SK-N-SH treated with all-trans-retinoic acid at 6 μM for 48 hours (cell line): ENCODE measurements around the gene OR2A12.

Source experiments
- ATAC-seq: fragments of 200-7000 bp; cut with Tn5 transposase; 3 replicates; pipeline ENCODE4 v1.9.1; 2020; ENCODE audit warnings: mild to moderate bottlenecking, moderate library complexity
- ARNTL ChIP-seq: fragments of 450-650 bp; formaldehyde crosslinking; IDR thresholded peaks from 2 replicates; pipeline ENCODE4 v1.5.0; 2020; ENCODE audit warnings: low read depth, mild to moderate bottlenecking, moderate library complexity, borderline replicate concordance
- CREB5 ChIP-seq: fragments of 250-450 bp; sonication (Bioruptor Pico); IDR thresholded peaks from 2 replicates; pipeline ENCODE4 v1.5.1; 2020; ENCODE audit warnings: low read depth, mild to moderate bottlenecking, moderate library complexity
- CSDC2 ChIP-seq: fragments of 250-450 bp; sonication (Bioruptor Pico); IDR thresholded peaks from 2 replicates; pipeline ENCODE4 v1.5.0; 2020; ENCODE audit warnings: mild to moderate bottlenecking, moderate library complexity
- CSRNP3 ChIP-seq: fragments of 250-450 bp; sonication (Bioruptor Pico); IDR thresholded peaks from 2 replicates; pipeline ENCODE4 v1.5.1; 2021; ENCODE audit warnings: mild to moderate bottlenecking, moderate library complexity
- GLIS3 ChIP-seq: fragments of 250-450 bp; sonication (Bioruptor Pico); IDR thresholded peaks from 2 replicates; pipeline ENCODE4 v1.5.0; 2020; ENCODE audit warnings: mild to moderate bottlenecking, moderate library complexity
- ISL1 ChIP-seq: fragments of 250-450 bp; sonication (Bioruptor Pico); IDR thresholded peaks from 2 replicates; pipeline ENCODE4 v2.1.2; 2022; ENCODE audit warnings: mild to moderate bottlenecking, moderate library complexity
- OSR1 ChIP-seq: fragments of 250-450 bp; sonication (Bioruptor Pico); IDR thresholded peaks from 2 replicates; pipeline ENCODE4 v1.8.0; 2022; ENCODE audit warnings: moderate library complexity, mild to moderate bottlenecking, inconsistent platforms
- PPARA ChIP-seq: fragments of 250-450 bp; sonication (Bioruptor Pico); IDR thresholded peaks from 2 replicates; pipeline ENCODE4 v1.5.0; 2020; ENCODE audit warnings: mild to moderate bottlenecking, borderline replicate concordance
- RARB ChIP-seq: fragments of 250-450 bp; sonication (Bioruptor Pico); IDR thresholded peaks from 2 replicates; pipeline ENCODE4 v1.8.0; 2021; ENCODE audit warnings: mild to moderate bottlenecking, moderate library complexity
- SNAI2 ChIP-seq: fragments of 250-450 bp; sonication (Bioruptor Pico); IDR thresholded peaks from 2 replicates; pipeline ENCODE4 v1.5.0; 2020; ENCODE audit warnings: mild to moderate bottlenecking, moderate library complexity
- TCF4 ChIP-seq: fragments of 250-450 bp; sonication (Bioruptor Pico); IDR thresholded peaks from 2 replicates; pipeline ENCODE4 v1.8.0; 2021; ENCODE audit warnings: mild to moderate bottlenecking, moderate library complexity, borderline replicate concordance
- TOX ChIP-seq: fragments of 250-450 bp; sonication (Bioruptor Pico); IDR thresholded peaks from 2 replicates; pipeline ENCODE4 v1.8.0; 2021; ENCODE audit warnings: mild to moderate bottlenecking, moderate library complexity, borderline replicate concordance
- ZFP3 ChIP-seq: fragments of 250-450 bp; sonication (Bioruptor Pico); IDR thresholded peaks from 2 replicates; pipeline ENCODE4 v1.5.0; 2020; ENCODE audit warnings: mild to moderate bottlenecking, moderate library complexity
- ZFP30 ChIP-seq: fragments of 450-650 bp; formaldehyde crosslinking; IDR thresholded peaks from 2 replicates; pipeline ENCODE4 v1.5.0; 2022; ENCODE audit warnings: mild to moderate bottlenecking, moderate library complexity
- ZNF565 ChIP-seq: fragments of 450-650 bp; formaldehyde crosslinking; conservative IDR thresholded peaks from 2 replicates; pipeline ENCODE4 v1.5.0; 2020; ENCODE audit warnings: low read depth, mild to moderate bottlenecking, moderate library complexity
- ZNF70 ChIP-seq: fragments of 450-650 bp; formaldehyde crosslinking; IDR thresholded peaks from 2 replicates; pipeline ENCODE4 v1.5.0; 2020; ENCODE audit warnings: mild to moderate bottlenecking, moderate library complexity
- ZNF8 ChIP-seq: fragments of 450-650 bp; formaldehyde crosslinking; IDR thresholded peaks from 2 replicates; pipeline ENCODE4 v1.5.0; 2020; ENCODE audit warnings: mild to moderate bottlenecking, moderate library complexity
- TF ChIP-seq, protein P1 (sequence below): fragments of 250-450 bp; sonication (Bioruptor Pico); IDR thresholded peaks from 2 replicates; pipeline ENCODE4 v1.8.0; 2021; ENCODE audit warnings: low read depth, mild to moderate bottlenecking, moderate library complexity, borderline replicate concordance
- TF ChIP-seq, protein P2 (sequence below): fragments of 250-450 bp; sonication (Bioruptor Pico); IDR thresholded peaks from 2 replicates; pipeline ENCODE4 v1.8.0; 2020; ENCODE audit warnings: mild to moderate bottlenecking, moderate library complexity, borderline replicate concordance
- TF ChIP-seq, protein P3 (sequence below): fragments of 250-450 bp; sonication (Bioruptor Pico); IDR thresholded peaks from 2 replicates; pipeline ENCODE4 v1.5.0; 2020; ENCODE audit warnings: mild to moderate bottlenecking, moderate library complexity

The OR2A12 gene

GRCh38 chr7:144086730-144087129, 652 bp downstream of the OR2A12 start:
- TF ChIP-seq GLIS3 (CRISPR knock-in tag) (no peak), RARB (CRISPR knock-in tag) (no peak), ZNF565 (CRISPR knock-in tag) (no peak), ZFP30 (CRISPR knock-in tag) (no peak)
- ATAC-seq, result no peak

GRCh38 chr7:144087230-144087629, 1.2 kb downstream of the OR2A12 start:
- no peak for ATAC-seq
- TF ChIP-seq TOX (CRISPR knock-in tag), result no peak
- TF ChIP-seq, protein P1, sequence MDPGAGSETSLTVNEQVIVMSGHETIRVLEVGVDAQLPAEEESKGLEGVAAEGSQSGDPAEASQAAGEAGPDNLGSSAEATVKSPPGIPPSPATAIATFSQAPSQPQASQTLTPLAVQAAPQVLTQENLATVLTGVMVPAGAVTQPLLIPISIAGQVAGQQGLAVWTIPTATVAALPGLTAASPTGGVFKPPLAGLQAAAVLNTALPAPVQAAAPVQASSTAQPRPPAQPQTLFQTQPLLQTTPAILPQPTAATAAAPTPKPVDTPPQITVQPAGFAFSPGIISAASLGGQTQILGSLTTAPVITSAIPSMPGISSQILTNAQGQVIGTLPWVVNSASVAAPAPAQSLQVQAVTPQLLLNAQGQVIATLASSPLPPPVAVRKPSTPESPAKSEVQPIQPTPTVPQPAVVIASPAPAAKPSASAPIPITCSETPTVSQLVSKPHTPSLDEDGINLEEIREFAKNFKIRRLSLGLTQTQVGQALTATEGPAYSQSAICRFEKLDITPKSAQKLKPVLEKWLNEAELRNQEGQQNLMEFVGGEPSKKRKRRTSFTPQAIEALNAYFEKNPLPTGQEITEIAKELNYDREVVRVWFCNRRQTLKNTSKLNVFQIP (CRISPR knock-in tag), result no peak
- no peak for TF ChIP-seq TCF4 (CRISPR knock-in tag)
- TF ChIP-seq PPARA (CRISPR knock-in tag), result no peak
- no peak for TF ChIP-seq ZFP30 (CRISPR knock-in tag)
- no peak for TF ChIP-seq ISL1 (CRISPR knock-in tag)
- no peak for TF ChIP-seq OSR1 (CRISPR knock-in tag)
- TF ChIP-seq ZNF8, result no peak
- no peak for TF ChIP-seq ARNTL (CRISPR knock-in tag)
- no peak for TF ChIP-seq SNAI2 (CRISPR knock-in tag)
- no peak for TF ChIP-seq CSDC2 (CRISPR knock-in tag)
- TF ChIP-seq CREB5 (CRISPR knock-in tag), result no peak
- TF ChIP-seq RARB (CRISPR knock-in tag), result no peak
- TF ChIP-seq GLIS3 (CRISPR knock-in tag), result no peak
- TF ChIP-seq, protein P2, sequence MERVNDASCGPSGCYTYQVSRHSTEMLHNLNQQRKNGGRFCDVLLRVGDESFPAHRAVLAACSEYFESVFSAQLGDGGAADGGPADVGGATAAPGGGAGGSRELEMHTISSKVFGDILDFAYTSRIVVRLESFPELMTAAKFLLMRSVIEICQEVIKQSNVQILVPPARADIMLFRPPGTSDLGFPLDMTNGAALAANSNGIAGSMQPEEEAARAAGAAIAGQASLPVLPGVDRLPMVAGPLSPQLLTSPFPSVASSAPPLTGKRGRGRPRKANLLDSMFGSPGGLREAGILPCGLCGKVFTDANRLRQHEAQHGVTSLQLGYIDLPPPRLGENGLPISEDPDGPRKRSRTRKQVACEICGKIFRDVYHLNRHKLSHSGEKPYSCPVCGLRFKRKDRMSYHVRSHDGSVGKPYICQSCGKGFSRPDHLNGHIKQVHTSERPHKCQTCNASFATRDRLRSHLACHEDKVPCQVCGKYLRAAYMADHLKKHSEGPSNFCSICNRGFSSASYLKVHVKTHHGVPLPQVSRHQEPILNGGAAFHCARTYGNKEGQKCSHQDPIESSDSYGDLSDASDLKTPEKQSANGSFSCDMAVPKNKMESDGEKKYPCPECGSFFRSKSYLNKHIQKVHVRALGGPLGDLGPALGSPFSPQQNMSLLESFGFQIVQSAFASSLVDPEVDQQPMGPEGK (CRISPR knock-in tag), result no peak
- TF ChIP-seq ZNF565 (CRISPR knock-in tag), result no peak
- TF ChIP-seq, protein P3, sequence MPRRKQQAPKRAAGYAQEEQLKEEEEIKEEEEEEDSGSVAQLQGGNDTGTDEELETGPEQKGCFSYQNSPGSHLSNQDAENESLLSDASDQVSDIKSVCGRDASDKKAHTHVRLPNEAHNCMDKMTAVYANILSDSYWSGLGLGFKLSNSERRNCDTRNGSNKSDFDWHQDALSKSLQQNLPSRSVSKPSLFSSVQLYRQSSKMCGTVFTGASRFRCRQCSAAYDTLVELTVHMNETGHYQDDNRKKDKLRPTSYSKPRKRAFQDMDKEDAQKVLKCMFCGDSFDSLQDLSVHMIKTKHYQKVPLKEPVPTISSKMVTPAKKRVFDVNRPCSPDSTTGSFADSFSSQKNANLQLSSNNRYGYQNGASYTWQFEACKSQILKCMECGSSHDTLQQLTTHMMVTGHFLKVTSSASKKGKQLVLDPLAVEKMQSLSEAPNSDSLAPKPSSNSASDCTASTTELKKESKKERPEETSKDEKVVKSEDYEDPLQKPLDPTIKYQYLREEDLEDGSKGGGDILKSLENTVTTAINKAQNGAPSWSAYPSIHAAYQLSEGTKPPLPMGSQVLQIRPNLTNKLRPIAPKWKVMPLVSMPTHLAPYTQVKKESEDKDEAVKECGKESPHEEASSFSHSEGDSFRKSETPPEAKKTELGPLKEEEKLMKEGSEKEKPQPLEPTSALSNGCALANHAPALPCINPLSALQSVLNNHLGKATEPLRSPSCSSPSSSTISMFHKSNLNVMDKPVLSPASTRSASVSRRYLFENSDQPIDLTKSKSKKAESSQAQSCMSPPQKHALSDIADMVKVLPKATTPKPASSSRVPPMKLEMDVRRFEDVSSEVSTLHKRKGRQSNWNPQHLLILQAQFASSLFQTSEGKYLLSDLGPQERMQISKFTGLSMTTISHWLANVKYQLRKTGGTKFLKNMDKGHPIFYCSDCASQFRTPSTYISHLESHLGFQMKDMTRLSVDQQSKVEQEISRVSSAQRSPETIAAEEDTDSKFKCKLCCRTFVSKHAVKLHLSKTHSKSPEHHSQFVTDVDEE, result no peak
- no peak for TF ChIP-seq ZFP3
- no peak for TF ChIP-seq ZNF70 (CRISPR knock-in tag)
- no peak for TF ChIP-seq CSRNP3 (CRISPR knock-in tag)

DNA sequence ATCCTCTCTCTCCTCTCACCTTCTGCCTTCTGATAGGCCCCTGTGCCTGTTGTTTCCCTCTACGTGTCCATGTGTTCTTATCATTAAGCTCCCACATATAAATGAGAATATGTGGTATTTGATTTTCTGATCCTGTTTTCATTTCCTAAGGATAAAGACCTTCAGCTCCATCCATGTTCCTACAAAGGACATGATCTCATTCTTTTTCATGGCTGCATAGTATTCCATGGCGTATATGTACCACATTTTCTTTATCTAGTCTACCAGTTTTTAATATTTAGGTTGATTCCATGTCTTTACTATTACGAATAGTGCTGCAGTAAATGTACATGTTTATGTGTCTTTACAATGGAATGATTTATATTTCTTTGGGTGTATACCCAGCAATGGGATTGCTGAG, 4.6 kb downstream of the OR2A12 start:
- TF ChIP-seq ZNF8, result peak; percentile 95
- TF ChIP-seq ZNF70 (CRISPR knock-in tag), result no peak
- no peak for ATAC-seq

GRCh38 chr7:144098776-144099175, 12.7 kb downstream of the OR2A12 start:
- no peak for ATAC-seq
- no peak for TF ChIP-seq CSRNP3 (CRISPR knock-in tag)
- TF ChIP-seq, protein P1 (CRISPR knock-in tag), result no peak
- TF ChIP-seq, protein P3, result no peak
